A549 (cell line): Measurements from ENCODE around the gene INKA2.

Source experiments
- HOXA7 ChIP-seq: fragments of 250-450 bp; sonication (Bioruptor Pico); IDR thresholded peaks from 2 replicates; pipeline ENCODE4 v1.5.0; 2020; ENCODE audit warnings: mild to moderate bottlenecking, moderate library complexity
- KDM1A ChIP-seq: fragments of 200-600 bp; sonication (generic); IDR thresholded peaks from 2 replicates; pipeline ENCODE4 v1.6.1; 2016; ENCODE audit warnings: low read depth, mild to moderate bottlenecking
- NPAS2 ChIP-seq: fragments of 250-450 bp; sonication (Bioruptor Pico); IDR thresholded peaks from 2 replicates; pipeline ENCODE4 v1.8.0; 2022; ENCODE audit warnings: mild to moderate bottlenecking, moderate library complexity, borderline replicate concordance
- PHF8 ChIP-seq: fragments of 200-600 bp; sonication (generic); IDR thresholded peaks from 2 replicates; pipeline ENCODE4 v1.6.1; 2016; ENCODE audit warnings: low read depth, mild to moderate bottlenecking, antibody characterized with exemption, moderate library complexity, borderline replicate concordance
- POLR2A ChIP-seq: IDR thresholded peaks from 2 replicates; pipeline ENCODE4 v1.6.1; 2012; ENCODE audit warnings: mild to moderate bottlenecking, low read length
- RCOR1 ChIP-seq: fragments of 150-350 bp; IDR thresholded peaks from 2 replicates; pipeline ENCODE4 v1.6.1; 2014; ENCODE audit warnings: antibody characterized with exemption, low read length, low read depth
- TF ChIP-seq, protein P1 (sequence below): fragments of >200 bp; sonication (Bioruptor Twin); formaldehyde crosslinking; IDR thresholded peaks from 3 replicates; pipeline ENCODE4 v1.5.1; 2016
- TF ChIP-seq, protein P2 (sequence below): fragments of 200-600 bp; sonication (generic); IDR thresholded peaks from 2 replicates; pipeline ENCODE4 v1.6.1; 2016; ENCODE audit warnings: antibody characterized with exemption, mild to moderate bottlenecking, moderate library complexity

DNA sequence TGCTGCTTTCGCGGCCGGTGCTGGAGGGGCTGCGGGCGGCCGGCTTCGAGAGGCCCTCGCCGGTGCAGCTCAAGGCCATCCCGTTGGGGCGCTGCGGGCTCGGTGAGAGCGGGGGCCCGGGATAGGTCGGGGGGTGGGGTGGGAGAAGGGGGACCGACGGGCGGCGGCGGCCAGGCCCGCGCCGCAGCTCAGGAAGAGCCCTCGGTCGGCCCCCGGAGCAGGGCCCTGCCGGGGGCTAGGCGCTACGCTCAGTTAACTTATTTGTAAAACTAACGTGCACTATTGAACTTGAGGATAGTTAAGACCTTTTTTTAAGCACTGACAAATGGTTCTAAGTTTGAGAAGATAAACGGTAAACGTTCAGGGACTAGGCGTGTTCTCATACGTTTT, 16.9 kb upstream of the INKA2 start:
- TF ChIP-seq POLR2A = no peak
- TF ChIP-seq KDM1A = no peak
- no peak for TF ChIP-seq PHF8
- TF ChIP-seq, protein P1, sequence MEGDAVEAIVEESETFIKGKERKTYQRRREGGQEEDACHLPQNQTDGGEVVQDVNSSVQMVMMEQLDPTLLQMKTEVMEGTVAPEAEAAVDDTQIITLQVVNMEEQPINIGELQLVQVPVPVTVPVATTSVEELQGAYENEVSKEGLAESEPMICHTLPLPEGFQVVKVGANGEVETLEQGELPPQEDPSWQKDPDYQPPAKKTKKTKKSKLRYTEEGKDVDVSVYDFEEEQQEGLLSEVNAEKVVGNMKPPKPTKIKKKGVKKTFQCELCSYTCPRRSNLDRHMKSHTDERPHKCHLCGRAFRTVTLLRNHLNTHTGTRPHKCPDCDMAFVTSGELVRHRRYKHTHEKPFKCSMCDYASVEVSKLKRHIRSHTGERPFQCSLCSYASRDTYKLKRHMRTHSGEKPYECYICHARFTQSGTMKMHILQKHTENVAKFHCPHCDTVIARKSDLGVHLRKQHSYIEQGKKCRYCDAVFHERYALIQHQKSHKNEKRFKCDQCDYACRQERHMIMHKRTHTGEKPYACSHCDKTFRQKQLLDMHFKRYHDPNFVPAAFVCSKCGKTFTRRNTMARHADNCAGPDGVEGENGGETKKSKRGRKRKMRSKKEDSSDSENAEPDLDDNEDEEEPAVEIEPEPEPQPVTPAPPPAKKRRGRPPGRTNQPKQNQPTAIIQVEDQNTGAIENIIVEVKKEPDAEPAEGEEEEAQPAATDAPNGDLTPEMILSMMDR = no peak
- TF ChIP-seq HOXA7 (CRISPR knock-in tag) = no peak
- TF ChIP-seq, protein P2, sequence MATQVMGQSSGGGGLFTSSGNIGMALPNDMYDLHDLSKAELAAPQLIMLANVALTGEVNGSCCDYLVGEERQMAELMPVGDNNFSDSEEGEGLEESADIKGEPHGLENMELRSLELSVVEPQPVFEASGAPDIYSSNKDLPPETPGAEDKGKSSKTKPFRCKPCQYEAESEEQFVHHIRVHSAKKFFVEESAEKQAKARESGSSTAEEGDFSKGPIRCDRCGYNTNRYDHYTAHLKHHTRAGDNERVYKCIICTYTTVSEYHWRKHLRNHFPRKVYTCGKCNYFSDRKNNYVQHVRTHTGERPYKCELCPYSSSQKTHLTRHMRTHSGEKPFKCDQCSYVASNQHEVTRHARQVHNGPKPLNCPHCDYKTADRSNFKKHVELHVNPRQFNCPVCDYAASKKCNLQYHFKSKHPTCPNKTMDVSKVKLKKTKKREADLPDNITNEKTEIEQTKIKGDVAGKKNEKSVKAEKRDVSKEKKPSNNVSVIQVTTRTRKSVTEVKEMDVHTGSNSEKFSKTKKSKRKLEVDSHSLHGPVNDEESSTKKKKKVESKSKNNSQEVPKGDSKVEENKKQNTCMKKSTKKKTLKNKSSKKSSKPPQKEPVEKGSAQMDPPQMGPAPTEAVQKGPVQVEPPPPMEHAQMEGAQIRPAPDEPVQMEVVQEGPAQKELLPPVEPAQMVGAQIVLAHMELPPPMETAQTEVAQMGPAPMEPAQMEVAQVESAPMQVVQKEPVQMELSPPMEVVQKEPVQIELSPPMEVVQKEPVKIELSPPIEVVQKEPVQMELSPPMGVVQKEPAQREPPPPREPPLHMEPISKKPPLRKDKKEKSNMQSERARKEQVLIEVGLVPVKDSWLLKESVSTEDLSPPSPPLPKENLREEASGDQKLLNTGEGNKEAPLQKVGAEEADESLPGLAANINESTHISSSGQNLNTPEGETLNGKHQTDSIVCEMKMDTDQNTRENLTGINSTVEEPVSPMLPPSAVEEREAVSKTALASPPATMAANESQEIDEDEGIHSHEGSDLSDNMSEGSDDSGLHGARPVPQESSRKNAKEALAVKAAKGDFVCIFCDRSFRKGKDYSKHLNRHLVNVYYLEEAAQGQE = no peak
- no peak for TF ChIP-seq RCOR1
- TF ChIP-seq NPAS2 (CRISPR knock-in tag) = no peak
